Adrenal gland (tissue), 12 donors: ENCODE data around the gene OSBPL2. TPM values are rescaled to one million over a fixed set of nuclear protein-coding genes. Genes with fewer than 3 reads are reported as not detected.

Experiments used
- DNase-seq, 7 donors: peaks; one replicate each; pipeline ENCODE4 v3.0.0-alpha.2; 2019 to 2020
- H3K27ac ChIP-seq, 5 donors: fragments of 200-600 bp; sonication (generic) in 4 of 5; 1 replicate in 3 of 5; 2 replicates in 2 of 5; pipeline versions ENCODE4 v1.5.1 to v1.8.0; 2016 to 2020; ENCODE audit warnings: mild to moderate bottlenecking in 1 of 5
- H3K27me3 ChIP-seq: fragments of 200-600 bp; 2 replicates; pipeline ENCODE4 v1.8.0; 2021
- H3K36me3 ChIP-seq, 2 donors: fragments of 200-600 bp; replicated peaks in 1 of 2; 1 replicate in 1 of 2; 2 replicates in 1 of 2; pipeline versions ENCODE4 v1.5.1 to v1.8.0; 2018 to 2022
- H3K4me1 ChIP-seq, 2 donors: fragments of 200-600 bp; replicated peaks in 1 of 2; 1 replicate in 1 of 2; 2 replicates in 1 of 2; pipeline versions ENCODE4 v1.5.1 to v1.8.0; 2018 to 2021
- H3K4me3 ChIP-seq, 4 donors: fragments of 200-600 bp; sonication (generic) in 3 of 4; one replicate each; pipeline ENCODE4 v1.5.1; 2016 to 2018
- H3K9me3 ChIP-seq, 3 donors: fragments of 200-600 bp; sonication (generic) in 1 of 3; replicated peaks in 1 of 3; 1 replicate in 2 of 3; 2 replicates in 1 of 3; pipeline versions ENCODE4 v1.5.1 to v1.8.0; 2016 to 2021
- CTCF ChIP-seq, 6 experiments: fragments of 450-650 bp in 4 of 6; fragments of 200-600 bp in 2 of 6; sonication (generic) in 1 of 6; IDR thresholded peaks; 1 replicate in 5 of 6; 2 replicates in 1 of 6; pipeline versions ENCODE4 v1.5.1 to v1.8.0; 2016 to 2021; ENCODE audit warnings: antibody characterized with exemption in 6 of 6, mild to moderate bottlenecking in 2 of 6, moderate library complexity in 1 of 6
- POLR2A ChIP-seq, 2 donors: fragments of 450-650 bp; IDR thresholded peaks; one replicate each; pipeline ENCODE4 v1.6.1; 2017; ENCODE audit warnings: antibody characterized with exemption in 2 of 2, mild to moderate bottlenecking in 2 of 2, moderate library complexity in 1 of 2
- WGBS, 4 donors: extraction: QIAGEN DNeasy Blood & Tissue Kit in 2 of 4; methylation state at CpG; one replicate each; pipeline versions ENCODE4 v1.1.5 to v1.1.7; 2013 to 2017; 5-methylcytosine and 5-hydroxymethylcytosine counted together
- intact Hi-C, 2 donors: fragments of 100-400 bp; cut with DNase I; formaldehyde crosslinking; loops; one replicate each; pipeline versions ENCODE4 v1.14.1 to v1.15.0; 2022 to 2023
- polyA plus RNA-seq, 3 donors: library from polyadenylated mRNA; stranded (reverse); fragments of 200-250 nt in 2 of 3; fragments of 350-450 nt in 1 of 3; fragmentation: Illumina TruSeq in 1 of 3; extraction: RNeasy Lipid Tissue Mini Kit (QIAGEN cat#74804) in 1 of 3; gene quantifications; one replicate each; pipeline ENCODE4 v1.2.3, GENCODE V29; 2013 to 2014
- total RNA-seq, 9 donors: library from RNA; depleted of rRNA in 4 of 9; stranded (reverse); fragments of >200 nt in 4 of 9; fragments of 120-200 nt in 1 of 9; fragmentation: NEBNext Ultra II Directional in 1 of 9; extraction: Animal tissue kit (Norgen Biotek cat#: 25700) in 1 of 9; gene quantifications; one replicate each; pipeline versions ENCODE4 v1.1.0 to v1.2.4, GENCODE V29; 2013 to 2023
- donor health status: healthy with polysubstance abuse.
- donor health status: Bipolar disorder and iron deficiency.
- donor health status: DM: yes; HTN: yes; CAD: no.
- donor health status: DM: no; HTN: no; CAD: no.
- donor health status: DM: no; HTN: no; CAD: no.
- donor health status: DM: yes; HTN: yes; CAD: no.

The OSBPL2 gene
- total and polyA plus RNA-seq, 12 donors: 13.8 to 96.7 (median 37.4) TPM

- Histone ChIP-seq H3K36me3 (no peaks in the 10 kb centered on the region), H3K4me3 (no peak overlapping the region), H3K27me3 (peaks cover 20% of the 10 kb centered on the region), H3K4me1 (peaks cover 10 to 13% of the 10 kb centered on the region in 2 donors), H3K9me3 (no peaks in the 10 kb centered on the region), H3K27ac (no peak overlapping the region)
- intact Hi-C loops: no loop called here
- no peak for DNase-seq
- WGBS, 4 donors: 78 to 81% (median 79%) methylated on average over 10 to 40 of the region's 40 CpGs
- no peak for TF ChIP-seq CTCF (IDR thresholded peaks at IDR 0.05)
- TF ChIP-seq POLR2A (IDR thresholded peaks at IDR 0.05): no peak
These were observed 22.2 kb upstream of the OSBPL2 start for GRCh38 chr20:62215991-62216635.

DNA sequence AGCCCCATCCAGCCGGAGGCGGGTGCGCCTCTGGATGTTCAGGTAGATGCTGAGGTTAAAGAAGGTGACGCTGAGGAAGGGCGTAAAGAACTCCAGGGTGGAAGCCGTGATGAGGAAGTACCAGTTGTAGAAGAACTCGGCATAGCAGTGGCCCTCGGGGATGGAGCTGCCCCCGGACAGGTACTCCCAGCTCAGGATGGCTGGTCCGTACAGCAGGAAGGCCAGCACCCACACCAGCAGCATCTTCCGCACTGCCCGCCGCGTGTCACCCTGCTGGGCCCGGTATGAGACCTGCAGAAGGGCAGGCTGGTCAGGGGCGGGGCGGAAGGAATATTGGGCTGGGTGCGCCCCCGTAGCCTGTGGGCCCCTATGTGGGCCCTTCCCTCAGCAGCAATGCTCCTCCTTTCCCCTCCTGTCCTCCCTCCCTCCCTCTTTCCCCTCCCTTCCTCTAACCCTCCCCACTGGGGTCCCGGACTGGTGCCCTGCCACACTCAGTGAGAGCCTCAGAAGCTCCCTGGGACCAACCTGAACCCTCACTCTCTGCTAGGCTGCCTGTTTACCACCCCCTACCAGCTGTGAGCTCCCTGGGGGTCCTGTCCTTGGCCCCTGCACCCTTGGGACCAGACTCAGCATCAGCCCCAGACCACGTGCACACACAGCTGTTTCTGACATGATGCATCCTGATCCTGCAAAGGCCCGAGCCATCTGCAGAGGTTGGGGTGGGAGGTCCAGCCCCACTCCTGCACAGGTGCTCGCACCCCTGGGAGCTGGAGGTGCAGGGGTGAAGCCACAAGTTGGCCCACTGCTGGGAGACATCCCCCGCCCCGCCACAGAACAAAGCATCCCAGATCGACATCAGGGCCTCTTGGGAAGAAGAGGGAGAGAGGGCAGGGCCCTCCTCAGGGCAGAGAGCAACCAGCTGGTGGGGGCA lies 21.4 kb upstream of the OSBPL2 start:
- Histone ChIP-seq H3K36me3 (no peaks in the 10 kb centered on the region), H3K27me3 (peaks cover 20% of the 10 kb centered on the region), H3K4me1 (peaks cover 10 to 13% of the 10 kb centered on the region in 2 donors), H3K27ac (no peak overlapping the region), H3K4me3 (no peak overlapping the region), H3K9me3 (no peaks in the 10 kb centered on the region)
- intact Hi-C loops: no loop called here
- TF ChIP-seq CTCF (IDR thresholded peaks at IDR 0.05) (no peak), POLR2A (IDR thresholded peaks at IDR 0.05) (no peak)
- DNase-seq: no peak
- 70 to 78% (median 76%) methylated on average over 24 to 26 of the region's 26 CpGs for WGBS, 4 donors

DNA sequence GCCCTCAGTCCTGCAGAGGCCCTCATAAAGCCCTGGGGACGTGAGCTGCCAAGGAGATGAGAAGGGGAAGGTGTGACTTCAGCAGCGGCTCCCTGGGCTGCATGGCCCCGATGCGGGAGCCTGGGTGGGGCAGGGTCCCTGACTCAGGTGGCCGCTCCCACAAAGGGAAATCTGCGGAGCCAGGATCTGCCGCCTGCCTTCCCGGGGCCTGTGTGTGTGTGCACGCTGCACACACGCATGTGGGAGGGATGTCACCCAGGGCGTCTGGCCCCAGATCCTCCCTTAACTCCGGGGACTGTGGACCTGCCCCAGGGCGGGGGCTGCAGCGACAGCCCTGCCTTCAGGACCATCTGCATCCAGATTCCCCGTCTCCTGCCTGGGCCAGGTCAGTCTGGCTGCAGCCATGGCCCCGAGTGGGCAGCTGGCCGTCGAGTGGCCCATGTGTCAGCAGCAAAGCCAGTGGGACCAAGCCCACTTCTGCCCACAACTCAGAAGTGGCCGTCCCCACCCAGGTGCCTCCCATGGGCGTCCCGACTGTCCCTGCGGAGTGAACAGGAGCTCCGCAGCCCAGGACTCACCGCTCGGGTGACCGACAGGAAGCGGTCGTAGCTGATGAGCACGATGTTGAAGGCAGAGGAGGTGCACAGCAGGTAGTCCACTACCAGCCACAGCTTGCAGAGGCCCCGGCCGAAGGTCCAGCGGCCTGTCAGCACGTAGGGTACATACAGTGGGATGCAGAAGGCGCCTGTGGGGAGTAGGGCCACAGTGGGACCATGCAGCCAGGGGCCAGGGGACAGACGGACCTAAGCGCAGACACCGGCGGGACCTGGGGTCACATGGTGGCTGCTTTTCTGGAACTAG lies 20.2 kb upstream of the OSBPL2 start:
- WGBS, 4 donors: 54 to 57% (median 56%) methylated on average over 18 to 38 of the region's 38 CpGs; no CpG with 5 or more reads in 1 of the 4 donors
- H3K36me3 ChIP-seq: no peaks in the 10 kb centered on the region
- peaks cover 10 to 13% of the 10 kb centered on the region in 2 donors for H3K4me1 ChIP-seq
- intact Hi-C loops: no loop called here
- H3K9me3 ChIP-seq: no peaks in the 10 kb centered on the region
- TF ChIP-seq POLR2A (IDR thresholded peaks at IDR 0.05): no peak
- TF ChIP-seq CTCF (IDR thresholded peaks at IDR 0.05): no peak
- DNase-seq: no peak
- H3K27me3 ChIP-seq: peaks cover 29% of the 10 kb centered on the region
- no peak overlapping the region for H3K27ac ChIP-seq
- no peak overlapping the region for H3K4me3 ChIP-seq
